GM18505 (cell line): Measurements from ENCODE around the gene THAP9.

Experiments used
- ATAC-seq: cut with Tn5 transposase; IDR thresholded peaks from one replicate; pipeline ENCODE4 v1.9.1; 2021; ENCODE audit not compliant: unreplicated experiment
- POLR2A ChIP-seq: IDR thresholded peaks from 4 replicates; pipeline ENCODE4 v1.6.1; 2011; ENCODE audit warnings: borderline replicate concordance; ENCODE audit not compliant: insufficient read depth, insufficient read length; ENCODE audit errors: extremely low read depth

THAP9 gene

DNA sequence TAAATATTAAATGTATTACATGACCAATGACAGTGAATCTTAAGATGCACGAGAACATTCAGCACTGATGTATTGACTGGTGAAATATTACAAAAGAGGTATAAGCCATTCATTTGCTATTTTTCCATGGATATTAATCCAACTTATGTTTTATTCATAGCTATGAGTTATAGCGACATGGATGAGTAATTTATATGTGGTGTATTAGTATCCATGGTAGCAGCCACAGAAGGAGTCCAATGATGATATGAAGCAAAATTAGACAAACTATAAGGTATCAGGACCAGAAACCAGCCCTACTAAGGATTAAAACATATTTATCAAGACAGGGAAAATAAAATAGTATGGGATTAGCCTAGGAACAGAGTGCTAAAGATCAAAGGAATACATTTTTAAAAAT lies 50.7 kb downstream of the THAP9 start:
- ATAC-seq, result no peak
- TF ChIP-seq POLR2A, result no peak

DNA sequence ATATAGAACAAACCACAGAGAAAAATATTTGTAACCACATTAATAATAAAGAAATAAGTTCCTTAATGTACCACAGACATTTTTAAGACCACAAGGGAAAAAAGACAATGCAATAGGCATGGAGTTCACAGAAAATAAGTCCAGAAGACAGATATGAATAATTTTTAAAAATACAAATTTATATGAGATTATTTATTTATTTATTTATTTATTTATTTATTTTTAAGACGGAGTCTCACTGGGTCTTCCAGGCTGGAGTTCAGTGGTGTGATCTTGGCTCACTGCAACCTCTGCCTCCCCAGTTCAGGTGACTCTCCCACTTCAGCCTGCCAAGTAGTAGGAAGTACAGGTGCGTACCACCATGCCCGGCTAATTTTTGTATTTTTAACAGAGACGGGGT lies 53.7 kb downstream of the THAP9 start:
- no peak for ATAC-seq
- TF ChIP-seq POLR2A, result no peak

DNA sequence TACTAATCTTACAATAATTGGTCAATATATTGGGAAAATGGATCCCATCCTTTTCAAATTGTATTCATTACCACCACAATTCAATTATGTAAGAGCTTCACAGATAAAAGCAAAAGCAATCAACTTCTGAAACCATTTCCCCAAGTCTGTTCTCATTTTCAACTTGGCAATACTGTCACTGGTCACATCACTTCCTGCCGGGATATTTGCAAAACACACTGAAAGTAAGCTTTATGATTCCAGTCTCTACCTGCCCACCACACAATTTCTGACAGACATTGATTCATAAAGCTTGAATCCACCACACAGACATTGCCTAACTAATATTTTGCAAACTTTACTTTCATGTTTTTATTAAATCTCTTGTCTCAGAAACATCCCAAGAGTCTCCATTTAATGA lies 56.5 kb downstream of the THAP9 start:
- peak; percentile 48 for ATAC-seq
- TF ChIP-seq POLR2A, result no peak

DNA sequence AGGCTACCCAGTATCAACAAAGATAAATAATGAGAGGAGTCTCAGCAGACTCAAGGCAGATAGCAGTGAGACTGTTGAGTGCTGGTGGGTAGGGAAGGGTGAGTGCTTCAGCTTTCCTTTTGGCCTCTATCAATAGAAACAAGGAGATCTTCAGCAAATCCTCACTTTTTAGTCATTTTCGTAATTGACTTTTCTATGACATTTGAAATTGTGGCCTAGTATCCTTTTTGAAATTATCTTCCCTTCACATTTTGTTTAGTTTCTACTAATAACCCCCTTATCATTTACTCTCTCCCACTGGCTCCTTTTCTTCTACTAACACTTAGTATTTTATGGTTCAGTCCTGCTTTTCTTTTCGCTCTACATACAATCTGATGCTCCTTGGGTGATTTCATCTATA lies 65.2 kb downstream of the THAP9 start:
- no peak for ATAC-seq
- TF ChIP-seq POLR2A, result no peak

DNA sequence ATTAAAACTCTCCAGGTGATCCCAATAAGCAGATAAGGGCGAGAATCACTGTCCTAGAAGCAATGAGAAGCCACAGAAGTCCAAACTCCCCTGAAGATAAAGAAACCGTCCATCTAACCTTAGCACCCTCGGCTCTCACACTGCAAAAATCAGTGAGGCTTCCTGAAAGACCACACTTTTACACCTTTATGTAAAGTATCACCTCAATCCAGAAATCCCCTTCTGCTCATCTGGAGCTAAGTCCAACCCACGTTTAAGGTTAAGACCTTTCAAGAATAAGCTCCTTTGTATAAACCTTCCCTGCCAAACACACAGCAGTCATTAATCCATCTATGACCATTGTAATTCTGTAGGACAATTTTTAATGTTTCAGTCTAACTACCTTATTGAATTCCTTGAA lies 68.4 kb downstream of the THAP9 start:
- TF ChIP-seq POLR2A, result no peak
- ATAC-seq, result no peak

DNA sequence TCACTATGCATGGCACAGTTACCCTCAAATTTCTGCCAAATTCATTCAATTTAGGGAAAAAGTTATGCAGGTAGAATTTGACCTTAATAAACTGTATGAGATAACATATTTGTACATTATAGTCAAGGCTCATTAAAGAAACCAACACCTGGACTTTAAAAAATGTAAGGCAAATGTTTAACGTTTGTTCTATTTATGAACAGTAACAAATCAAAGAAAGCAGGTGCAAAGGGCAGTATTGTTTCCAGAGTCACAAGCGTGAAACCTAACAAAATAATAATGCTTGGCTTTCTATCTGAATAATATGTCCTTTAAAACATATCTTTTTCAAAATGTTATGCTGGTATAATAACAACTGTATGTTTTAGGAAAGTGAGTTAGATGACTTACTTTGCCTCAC lies 68.9 kb downstream of the THAP9 start:
- no peak for ATAC-seq

More for the DNA sequence above, 68.9 kb downstream of the THAP9 start:
- TF ChIP-seq POLR2A, result no peak
